Activated naive CD4-positive, alpha-beta T cell treated with anti-CD3 and anti-CD28 coated beads, Interleukin-2, amount 50 U/mL, for 16 hours (primary cell): ENCODE measurements around the gene TNFRSF14.

ENCODE experiments used
- DNase-seq: peaks from one replicate; pipeline ENCODE4 v3.0.0-alpha.2; 2020

Gene TNFRSF14

GRCh38 chr1:2523891-2524609 is 32.1 kb upstream of the TNFRSF14 start:
- no peak for DNase-seq

DNA sequence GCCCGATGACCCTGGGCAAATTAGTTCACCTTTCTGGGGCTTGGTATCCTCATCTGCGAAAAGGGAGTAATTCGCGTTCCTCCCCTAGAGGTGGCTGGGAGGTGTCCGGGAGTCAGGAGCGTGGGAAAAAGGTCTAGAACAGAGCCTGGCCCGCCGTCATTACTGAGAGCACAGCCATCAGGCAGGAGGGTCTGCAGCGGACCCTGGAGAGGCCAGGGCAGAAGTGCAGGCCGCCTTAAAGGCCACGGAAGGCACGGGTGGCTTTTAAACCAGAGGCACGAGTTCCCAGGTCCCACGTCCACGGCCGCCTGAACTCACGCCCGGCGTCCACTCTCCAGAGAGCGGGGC is 30.6 kb upstream of the TNFRSF14 start:
- no peak for DNase-seq

DNA sequence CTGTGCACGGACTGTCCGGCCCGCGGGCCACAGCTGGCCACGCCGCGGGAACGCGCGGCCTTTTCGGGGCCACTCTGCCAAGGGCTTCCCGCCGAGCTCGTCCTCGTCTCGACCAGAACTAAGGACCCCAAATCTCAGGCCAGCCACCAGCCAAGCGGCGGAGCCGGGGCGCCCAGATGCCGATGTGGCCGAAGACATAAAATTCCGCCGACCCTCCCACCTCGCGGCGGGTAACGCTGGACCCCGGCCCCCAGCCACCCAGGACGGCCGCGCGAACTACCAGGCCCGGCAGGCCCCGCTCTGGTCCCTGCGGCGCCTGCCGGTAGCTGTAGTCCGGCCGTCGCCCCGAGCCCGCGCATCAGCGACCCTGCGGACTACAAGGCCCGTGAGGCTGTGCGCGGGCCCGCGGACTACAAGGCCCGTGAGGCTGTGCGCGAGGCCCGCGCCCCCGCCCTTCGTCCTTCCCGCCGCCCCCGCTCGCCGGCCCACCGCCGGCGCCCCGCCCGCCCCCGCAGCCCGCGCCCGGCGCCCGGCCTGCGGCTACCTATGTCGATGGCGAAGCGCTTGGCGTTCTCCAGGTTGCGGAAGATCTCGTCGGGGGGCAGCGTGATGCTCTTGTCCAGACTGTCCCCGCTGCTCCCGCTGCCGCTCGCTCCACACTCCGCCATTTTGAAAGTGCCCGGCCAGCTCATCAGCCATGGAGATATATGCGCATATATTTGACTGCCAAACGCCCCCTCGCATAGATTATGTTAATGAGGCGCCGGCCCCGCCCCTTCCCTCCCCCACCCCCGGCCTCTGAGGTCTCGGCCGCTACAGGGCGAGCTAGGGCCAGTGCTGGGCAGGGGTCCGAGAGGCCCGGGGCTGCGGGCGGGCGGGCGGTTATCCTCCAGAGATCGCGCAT is 30.0 kb upstream of the TNFRSF14 start, which contains the start of gene PANK4:
Gene PANK4 (minus strand): TSS at position 677 of the 904 bp plus-strand sequence. CDS start 9 bp downstream, at position 668.
- peak; percentile 91 for DNase-seq

DNA sequence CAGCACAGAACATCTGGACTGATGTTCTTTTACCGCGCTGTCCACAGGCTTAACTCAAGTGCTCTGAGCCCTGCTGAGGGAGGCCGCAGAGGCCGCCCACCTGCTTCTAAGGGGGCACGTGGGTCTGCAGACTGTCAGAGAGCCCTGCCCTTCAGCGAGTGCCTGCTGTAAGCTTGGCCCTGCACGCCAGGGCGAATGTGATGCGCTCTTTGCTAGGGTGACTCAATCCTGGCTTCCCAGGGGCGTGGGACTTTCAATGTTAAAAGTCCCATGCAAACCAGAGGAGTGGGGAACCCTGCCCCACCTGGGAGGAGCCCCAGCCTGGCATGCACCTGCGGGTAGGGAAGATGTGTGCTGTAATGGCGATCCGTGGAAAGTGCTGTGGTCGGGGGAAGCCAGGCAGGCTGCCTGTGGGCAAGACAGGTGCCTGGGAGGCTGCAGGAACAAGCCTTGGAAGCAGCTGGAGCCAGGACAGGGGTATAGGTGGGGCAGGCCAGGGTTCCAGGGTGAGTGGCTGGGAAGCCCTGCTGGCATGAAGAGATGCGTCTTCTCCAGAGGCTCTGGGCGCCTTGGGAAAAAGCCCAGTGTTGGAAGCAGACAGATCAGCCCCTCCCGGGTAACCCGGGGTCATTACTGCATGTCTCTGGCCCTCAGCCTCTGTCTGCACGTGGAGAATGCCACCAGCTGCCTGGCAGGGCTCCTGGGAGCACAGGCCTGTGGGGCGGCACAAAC is 29.2 kb upstream of the TNFRSF14 start:
- peak; percentile 67 for DNase-seq

DNA sequence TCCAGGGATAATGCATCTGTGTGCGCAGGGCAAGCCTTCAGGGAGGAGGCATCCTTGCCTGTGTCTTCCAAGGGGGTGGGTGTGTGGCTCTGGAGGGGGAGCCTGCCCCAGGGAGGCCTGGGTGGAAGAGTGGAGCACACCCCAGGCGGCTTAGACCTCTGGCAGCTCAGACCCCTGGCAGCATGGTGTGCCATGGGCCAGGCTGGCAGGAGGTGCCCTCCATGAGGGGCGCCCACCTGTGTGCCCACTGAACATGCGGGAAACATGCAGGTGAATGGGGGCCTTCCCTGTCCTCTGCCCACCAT is 28.7 kb upstream of the TNFRSF14 start:
- DNase-seq, result no peak

DNA sequence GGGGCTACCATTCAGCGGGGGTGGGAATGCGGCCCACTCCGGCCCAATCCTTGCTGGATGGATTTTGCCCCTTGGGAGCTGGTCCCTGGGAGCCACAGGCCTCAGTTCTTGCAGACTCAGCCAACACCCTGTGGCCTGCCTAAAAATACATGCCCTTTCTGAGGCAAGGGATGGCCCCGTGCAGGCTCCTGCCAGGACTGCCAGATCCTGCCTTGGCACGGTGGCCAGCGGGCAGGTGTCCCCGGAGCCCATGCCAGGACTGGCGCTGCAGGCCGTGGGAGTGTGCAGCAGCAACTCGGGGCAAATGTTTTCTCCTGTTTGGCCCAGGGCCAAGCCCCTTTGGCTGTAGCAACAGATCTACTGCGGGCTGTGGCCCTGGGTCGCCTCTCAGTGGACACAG is 28.2 kb upstream of the TNFRSF14 start:
- no peak for DNase-seq

DNA sequence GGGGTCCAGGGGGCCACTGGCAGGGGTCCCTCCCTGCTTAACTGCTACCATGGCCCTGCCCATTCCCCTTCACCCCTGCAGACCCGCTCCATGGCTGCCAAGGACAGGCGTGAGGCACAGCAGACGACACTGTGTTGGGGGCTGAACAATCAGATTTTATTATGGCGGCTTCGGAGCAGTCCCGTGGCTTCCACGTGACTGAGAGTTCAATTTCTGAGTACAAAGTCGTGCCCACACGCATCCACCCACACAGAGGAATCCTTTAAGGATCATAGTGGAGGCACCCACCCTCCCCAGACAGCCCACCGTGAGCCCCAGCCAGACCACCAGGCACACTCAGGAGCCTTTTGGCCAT is 27.6 kb upstream of the TNFRSF14 start:
- no peak for DNase-seq

DNA sequence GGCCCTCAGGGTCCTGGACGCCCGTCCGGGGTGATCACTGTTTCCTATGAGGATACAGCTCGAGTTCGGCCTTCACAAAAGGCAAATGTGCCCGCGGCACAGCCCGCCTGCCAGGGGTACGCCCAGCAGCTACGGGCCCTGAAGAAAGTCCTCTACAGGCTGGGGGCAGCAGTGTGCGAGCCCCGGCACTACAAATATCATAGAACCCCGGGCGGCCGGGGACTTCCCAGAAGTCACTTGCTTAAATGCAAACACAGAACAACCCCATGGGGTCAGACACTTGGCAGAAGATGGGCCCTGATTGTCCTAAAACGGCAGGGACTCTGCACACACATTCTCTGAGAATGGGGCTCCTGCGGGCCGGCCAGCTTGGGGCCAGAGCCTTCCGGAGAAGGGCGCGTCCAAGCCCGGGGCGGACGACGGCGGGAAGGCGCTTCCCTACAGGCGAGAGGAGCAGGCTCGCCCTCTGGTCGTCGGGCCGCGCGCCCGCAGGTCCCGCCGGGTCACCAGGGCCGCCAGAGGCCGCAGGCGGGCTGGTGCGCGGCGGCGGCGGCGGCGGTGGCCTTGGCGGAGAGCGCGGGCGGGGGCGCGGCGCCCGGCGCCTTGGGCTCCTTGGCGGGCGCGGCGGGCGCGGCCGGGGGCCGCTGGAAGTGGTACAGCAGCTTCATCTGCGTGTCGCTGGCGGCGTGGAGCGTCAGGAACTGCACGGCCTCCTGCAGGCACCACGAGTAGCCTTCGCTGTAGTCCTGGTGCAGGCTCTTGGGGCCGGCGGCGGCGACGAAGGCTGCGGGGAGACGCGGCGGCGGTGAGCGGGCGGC is 27.0 kb upstream of the TNFRSF14 start:
- DNase-seq, result peak; percentile 61

DNA sequence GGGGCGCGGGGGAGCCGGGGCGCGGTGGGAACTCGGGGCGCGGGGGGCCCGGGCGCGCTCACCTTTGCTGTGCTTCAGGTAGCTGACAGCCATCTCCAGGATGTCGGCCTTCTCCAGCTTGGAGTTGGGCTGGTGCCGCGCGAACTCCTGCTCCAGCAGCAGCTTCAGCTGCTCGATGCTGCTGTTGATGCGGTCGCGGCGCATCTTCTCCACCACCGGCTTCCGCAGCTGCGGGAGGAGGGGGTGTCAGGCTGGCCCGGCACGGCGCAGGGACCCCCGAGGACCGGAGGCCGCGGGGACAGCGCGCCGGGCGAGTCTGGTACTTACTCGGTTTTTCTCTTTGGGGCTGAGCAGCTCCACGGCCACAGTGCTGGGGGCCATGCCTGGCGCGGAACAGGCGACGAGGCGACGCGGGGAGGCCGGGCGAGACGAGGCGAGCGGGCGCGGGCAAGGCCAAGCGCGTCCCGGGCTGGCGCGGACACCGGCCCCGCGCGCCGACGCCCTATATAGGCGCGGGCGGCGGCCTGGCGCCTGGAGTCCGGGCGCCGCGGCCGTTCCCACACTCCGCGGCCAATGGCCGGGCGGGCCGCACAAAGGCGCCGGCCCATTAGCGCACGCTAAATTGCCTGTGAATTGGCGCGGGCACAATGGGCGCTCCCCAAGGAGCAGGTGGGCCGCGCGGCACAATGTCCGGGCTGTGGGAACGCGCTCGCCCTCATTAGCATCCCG is 26.2 kb upstream of the TNFRSF14 start, which contains the start of gene HES5:
Gene HES5 (minus strand): TSS at position 480 of the 729 bp plus-strand sequence. CDS start 99 bp downstream, at position 381.
- DNase-seq, result no peak

- DNase-seq, result no peak
These were observed 25.4 kb upstream of the TNFRSF14 start for GRCh38 chr1:2530513-2531361.

DNA sequence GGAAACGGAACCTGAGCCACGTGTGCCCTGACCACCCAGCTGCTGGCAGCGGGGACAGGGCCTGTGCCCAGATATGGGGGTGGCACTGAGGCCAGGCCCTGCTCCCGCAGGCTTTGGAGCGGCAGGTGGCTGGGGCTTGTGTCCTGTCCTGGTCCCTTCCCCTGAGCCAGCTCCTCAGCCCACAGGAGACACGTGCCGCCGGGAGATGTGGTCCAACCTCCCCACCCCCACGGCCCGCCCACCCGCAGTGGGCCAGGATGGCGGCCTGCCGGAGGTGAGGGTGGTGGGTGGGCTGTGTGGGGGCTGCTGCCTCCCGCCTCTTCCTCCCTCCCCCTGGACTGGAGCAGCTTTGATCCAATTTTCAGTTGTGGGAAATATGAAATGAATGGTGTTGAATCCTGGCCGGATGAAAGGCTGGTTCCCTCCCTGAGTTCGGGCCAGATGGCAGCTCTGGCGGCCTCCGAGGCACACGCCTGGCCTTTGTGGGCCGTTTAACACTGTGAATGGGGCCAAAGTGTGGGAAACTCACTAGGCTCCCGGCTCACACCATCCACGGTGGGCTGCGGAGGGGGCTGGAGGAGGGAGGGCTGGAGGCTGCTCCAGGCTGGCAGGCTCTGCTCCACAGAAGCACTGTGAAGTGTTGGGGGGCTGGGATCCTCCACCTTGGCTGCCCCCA is 23.5 kb upstream of the TNFRSF14 start:
- DNase-seq, result no peak

DNA sequence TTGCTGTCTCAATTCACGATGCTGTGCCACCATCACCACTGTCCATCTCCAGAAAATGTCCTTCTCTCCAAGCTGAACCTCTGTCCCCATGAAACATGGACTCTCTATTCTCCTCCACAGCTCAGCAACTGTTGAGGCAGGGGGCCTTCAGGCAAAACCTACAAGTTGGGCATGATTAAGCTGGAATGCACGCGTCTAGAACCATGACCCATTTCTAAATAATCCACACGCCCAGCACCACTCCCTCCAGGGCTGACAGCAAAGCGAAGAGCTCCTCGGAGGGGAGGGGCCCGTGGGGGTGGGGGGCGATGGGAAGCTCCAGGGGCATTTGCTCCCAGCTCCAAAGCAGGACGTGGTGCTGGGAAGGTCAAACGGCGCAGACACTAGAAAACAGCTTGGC is 22.8 kb upstream of the TNFRSF14 start:
- no peak for DNase-seq

DNA sequence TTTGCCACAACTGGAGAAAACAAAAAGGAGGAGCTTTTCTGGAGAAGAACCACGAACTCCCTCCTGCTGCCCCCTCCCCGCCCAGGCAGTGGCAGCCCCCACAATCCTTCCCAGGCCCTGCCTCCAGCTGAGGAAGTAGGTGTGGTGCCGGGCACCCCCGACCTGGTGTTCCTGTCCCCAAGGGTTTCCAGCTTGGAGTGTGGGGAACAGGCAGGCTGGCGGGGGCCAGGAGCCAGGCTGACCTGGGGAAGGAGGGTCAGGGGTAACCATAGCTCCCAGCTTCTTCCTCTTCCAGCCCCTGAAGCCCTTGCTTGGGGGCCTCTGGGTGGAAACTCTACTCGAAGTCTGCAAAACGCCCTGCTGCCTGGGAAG is 21.9 kb upstream of the TNFRSF14 start:
- DNase-seq, result no peak

DNA sequence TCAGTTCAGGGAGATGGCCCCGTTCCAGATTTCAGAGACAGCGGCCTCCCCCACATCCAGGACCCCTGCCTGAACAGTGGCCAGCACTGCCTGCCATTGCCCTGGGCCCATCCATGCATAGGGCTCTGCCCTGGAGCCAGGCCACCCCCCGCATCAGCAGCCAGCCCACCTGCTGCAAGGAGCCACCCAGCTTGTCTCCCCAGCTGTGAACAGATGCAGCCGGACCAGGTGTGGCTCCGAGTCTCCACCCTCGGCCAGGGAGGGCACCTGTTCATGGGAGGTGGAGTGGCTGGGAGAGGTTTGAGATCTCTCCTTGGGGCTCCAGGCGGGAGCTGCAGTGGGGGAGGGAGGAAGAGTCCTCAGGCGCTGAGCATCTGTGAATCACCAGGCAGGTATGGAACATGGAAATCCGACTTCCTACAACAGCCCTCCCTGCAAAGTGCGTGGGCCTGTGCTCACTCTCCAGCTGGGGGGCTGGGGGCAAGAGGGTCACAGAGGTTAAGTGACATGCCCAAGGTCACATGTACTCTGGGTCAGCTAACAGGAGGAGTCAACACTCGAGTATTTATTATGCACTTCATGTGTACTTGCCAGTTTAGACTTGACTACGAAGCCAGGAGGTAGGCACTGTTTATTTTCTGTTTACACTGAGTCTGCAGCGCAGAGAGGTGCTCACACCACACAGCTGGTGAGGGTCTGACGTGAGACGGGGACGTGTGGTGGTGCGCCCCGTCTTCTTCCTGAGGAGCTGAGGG is 21.3 kb upstream of the TNFRSF14 start:
- no peak for DNase-seq

GRCh38 chr1:2535455-2535854 is 20.7 kb upstream of the TNFRSF14 start:
- DNase-seq, result no peak

GRCh38 chr1:2535981-2536380 is 20.2 kb upstream of the TNFRSF14 start:
- DNase-seq, result no peak

DNA sequence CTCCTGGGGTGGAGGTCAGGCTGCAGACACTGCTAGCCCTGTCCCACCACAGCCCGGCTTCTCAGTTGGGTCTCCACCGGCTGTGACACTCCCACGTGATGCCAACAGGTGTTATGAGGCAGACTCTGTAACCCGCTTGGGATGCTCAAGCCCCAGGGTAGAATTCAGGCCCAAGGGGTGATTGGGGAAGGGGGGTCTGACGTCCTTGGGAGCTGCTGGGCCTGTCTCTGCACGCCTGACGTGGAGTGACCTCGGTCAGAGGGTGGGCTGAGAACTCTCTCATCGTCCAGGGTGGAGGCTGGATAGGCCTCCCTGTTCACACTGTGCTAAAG is 18.4 kb upstream of the TNFRSF14 start:
- DNase-seq, result no peak

DNA sequence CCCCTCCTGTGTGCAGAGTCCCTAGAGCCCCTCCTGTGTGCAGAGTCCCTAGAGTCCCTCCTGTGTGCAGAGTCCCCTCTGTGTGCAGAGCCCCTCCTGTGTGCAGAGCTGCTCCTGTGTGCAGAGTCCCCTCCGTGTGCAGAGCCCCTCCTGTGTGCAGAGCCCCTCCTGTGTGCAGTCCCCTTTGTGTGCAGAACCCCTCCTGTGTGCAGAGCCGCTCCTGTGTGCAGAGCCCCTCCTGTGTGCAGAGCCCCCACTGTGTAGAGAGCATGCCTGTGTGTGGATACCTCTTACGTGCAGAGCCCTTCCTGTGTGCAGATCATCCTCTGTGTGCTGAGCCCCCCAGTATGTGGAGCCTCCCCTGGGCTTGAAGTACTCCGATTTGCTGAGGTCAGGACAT is 17.8 kb upstream of the TNFRSF14 start:
- DNase-seq, result no peak

DNA sequence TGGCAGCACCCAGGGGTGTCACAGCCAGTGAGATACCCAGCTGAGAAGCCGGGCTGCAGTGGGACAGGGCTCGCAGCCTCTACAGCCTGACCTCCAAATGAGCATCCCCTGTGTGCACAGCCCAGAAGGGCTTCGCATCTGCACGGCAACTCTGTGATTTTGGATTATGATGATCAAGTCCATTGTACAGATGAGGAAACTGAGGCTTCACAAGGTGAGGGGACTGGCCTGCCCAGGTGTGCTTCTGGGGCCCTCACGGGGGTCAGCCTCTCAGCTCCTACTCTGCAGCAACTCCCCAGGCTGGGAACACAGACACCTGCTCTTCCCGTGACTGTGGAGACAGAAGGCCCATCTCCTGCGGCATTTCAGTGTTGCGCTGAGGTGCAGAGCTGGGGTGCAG is 17.3 kb upstream of the TNFRSF14 start:
- DNase-seq, result no peak
